Measurements from ENCODE around the gene KLF7. TPM values are rescaled to one million over a fixed set of nuclear protein-coding genes. Genes with fewer than 3 reads are reported as not detected.

KLF7 gene
- total RNA-seq, 1 experiment from 2014 or later = 15.4 TPM

DNA sequence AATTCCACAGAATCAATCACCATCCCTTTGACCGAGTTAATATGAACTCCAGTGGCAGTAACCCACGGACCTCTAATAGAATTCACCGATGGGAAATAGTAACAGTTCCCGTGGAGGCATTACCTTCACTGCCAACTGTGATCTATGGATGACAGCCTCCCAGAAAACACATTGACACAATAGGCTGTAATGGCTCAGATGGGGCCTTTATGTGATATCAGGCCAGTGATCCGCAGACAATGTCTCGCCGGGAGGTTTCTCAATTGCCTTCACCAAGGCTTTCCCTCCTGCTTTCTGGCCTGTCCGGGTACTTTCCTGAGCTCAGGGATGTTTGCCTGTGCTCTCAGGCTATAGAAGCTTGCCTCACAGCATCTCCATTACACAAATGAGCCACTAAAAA lies 34.4 kb upstream of the KLF7 start (continued):
- TF ChIP-seq, protein P1, sequence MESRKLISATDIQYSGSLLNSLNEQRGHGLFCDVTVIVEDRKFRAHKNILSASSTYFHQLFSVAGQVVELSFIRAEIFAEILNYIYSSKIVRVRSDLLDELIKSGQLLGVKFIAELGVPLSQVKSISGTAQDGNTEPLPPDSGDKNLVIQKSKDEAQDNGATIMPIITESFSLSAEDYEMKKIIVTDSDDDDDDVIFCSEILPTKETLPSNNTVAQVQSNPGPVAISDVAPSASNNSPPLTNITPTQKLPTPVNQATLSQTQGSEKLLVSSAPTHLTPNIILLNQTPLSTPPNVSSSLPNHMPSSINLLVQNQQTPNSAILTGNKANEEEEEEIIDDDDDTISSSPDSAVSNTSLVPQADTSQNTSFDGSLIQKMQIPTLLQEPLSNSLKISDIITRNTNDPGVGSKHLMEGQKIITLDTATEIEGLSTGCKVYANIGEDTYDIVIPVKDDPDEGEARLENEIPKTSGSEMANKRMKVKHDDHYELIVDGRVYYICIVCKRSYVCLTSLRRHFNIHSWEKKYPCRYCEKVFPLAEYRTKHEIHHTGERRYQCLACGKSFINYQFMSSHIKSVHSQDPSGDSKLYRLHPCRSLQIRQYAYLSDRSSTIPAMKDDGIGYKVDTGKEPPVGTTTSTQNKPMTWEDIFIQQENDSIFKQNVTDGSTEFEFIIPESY (IDR thresholded peaks at IDR 0.05; ENCODE audit: extremely low read depth, insufficient replicate concordance, low read length) = no peak
- TF ChIP-seq, protein P2, sequence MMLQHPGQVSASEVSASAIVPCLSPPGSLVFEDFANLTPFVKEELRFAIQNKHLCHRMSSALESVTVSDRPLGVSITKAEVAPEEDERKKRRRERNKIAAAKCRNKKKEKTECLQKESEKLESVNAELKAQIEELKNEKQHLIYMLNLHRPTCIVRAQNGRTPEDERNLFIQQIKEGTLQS (IDR thresholded peaks at IDR 0.05) = no peak
- no peak for TF ChIP-seq RAD21 (IDR thresholded peaks at IDR 0.05; ENCODE audit: low read depth)
- TF ChIP-seq SRF (IDR thresholded peaks at IDR 0.05; ENCODE audit: low read depth) = no peak
- no peak for TF ChIP-seq FOSL1 (IDR thresholded peaks at IDR 0.05; ENCODE audit: low read depth)
- TF ChIP-seq SIN3A (IDR thresholded peaks at IDR 0.05; ENCODE audit: low read depth) = no peak
- no peak for TF ChIP-seq ZNF274 (IDR thresholded peaks at IDR 0.05; ENCODE audit: low read depth, low read length)
- no peak for TF ChIP-seq ZFX (IDR thresholded peaks at IDR 0.05)
- no peak for TF ChIP-seq SP1 (IDR thresholded peaks at IDR 0.05; ENCODE audit: low read depth)
- TF ChIP-seq EZH2phosphoT487 (IDR thresholded peaks at IDR 0.05; ENCODE audit: borderline replicate concordance) = no peak
- TF ChIP-seq POLR2AphosphoS5 (IDR thresholded peaks at IDR 0.05; ENCODE audit: low read depth, low read length) = no peak

DNA sequence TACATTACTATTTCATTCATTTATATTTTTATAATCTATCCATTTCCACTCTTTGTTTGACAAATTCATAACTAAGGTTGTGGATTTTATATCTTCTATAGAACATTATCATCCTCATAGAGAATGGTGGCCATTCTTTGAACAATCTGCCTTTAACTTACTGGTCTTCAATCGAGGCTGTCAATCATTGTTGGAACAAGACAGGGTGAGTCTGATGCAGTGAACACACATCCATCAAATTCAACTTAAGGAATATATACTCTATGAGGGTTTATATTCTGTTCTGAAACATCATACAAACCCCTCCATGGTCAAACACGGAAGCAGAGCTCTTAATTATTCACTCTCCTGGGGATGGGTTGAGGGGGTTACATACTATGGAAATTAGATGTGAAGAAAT lies 28.3 kb upstream of the KLF7 start:
- ChIA-PET RAD21 (ENCODE audit: low non-redundant PET in 1 of 2, low total read pairs in 2 of 2, uncharacterized antibody in 2 of 2, unreplicated experiment in 2 of 2) (no interaction called here), POLR2A (no interaction called here), CTCF (no interaction called here)
- intact Hi-C loops (cut with micrococcal nuclease) = no loop called here
- H3K27ac ChIP-seq (ENCODE audit: low read depth, low read length) = no peak overlapping the region
- no peak overlapping the region for H2AFZ ChIP-seq (ENCODE audit: low read depth, low read length, poor library complexity, severe bottlenecking)
- no peak for ATAC-seq
- no peaks in the 10 kb centered on the region for H3K79me2 ChIP-seq (ENCODE audit: insufficient read depth, low read length)
- no peak for DNase-seq (ENCODE audit: low read depth, low spot score)
- BruUV-seq (replicated peaks) = no TSS peak
- H3K4me3 ChIP-seq (replicated peaks in 1 of 2; ENCODE audit: low read depth in 1 of 2, low read length in 2 of 2) = no peak overlapping the region
- H3K27me3 ChIP-seq (ENCODE audit: insufficient read depth, low read length) = 0 out of 2 replicates have a peak, but pooled peaks cover 2% of the 10 kb centered on the region
- H3K9me3 ChIP-seq (ENCODE audit: control insufficient read depth in 1 of 2, insufficient read depth in 1 of 2, low read depth in 1 of 2, low read length in 2 of 2) = no peaks in the 10 kb centered on the region
- H3K9me2 ChIP-seq (ENCODE audit: insufficient read depth) = no peaks in the 10 kb centered on the region
- no peaks in the 10 kb centered on the region for H3K4me1 ChIP-seq (ENCODE audit: control insufficient read depth in 1 of 2, insufficient read depth in 2 of 2, low read length in 2 of 2)
- H3K9ac ChIP-seq (ENCODE audit: low read length) = no peak overlapping the region
- H4K20me1 ChIP-seq (ENCODE audit: insufficient read depth) = no peaks in the 10 kb centered on the region
- no peak overlapping the region for H3K4me2 ChIP-seq (ENCODE audit: low read length)
- H3K36me3 ChIP-seq (ENCODE audit: control insufficient read depth in 1 of 2, insufficient read depth in 2 of 2, low read length in 2 of 2) = no peaks in the 10 kb centered on the region
- TF ChIP-seq CBX3 (IDR thresholded peaks at IDR 0.05; ENCODE audit: low read depth) (no peak), SIN3A (IDR thresholded peaks at IDR 0.05; ENCODE audit: low read depth) (no peak), EZH2 (IDR thresholded peaks at IDR 0.05) (no peak), EGR1 (IDR thresholded peaks at IDR 0.05; ENCODE audit: low read depth) (no peak), POLR2AphosphoS5 (IDR thresholded peaks at IDR 0.05; ENCODE audit: low read depth, low read length) (no peak), CEBPB (IDR thresholded peaks at IDR 0.05; ENCODE audit: low read depth) (no peak), ELF1 (IDR thresholded peaks at IDR 0.05; ENCODE audit: borderline replicate concordance, low read depth) (no peak), YY1 (IDR thresholded peaks at IDR 0.05; ENCODE audit: extremely low read depth, insufficient replicate concordance, low read depth, low read length) (no peak), POLR2A (IDR thresholded peaks at IDR 0.05; ENCODE audit: borderline replicate concordance, extremely low read depth, insufficient read depth, insufficient read length) (no peak), JUND (IDR thresholded peaks at IDR 0.05) (no peak), EZH2phosphoT487 (IDR thresholded peaks at IDR 0.05; ENCODE audit: borderline replicate concordance) (no peak), SP1 (IDR thresholded peaks at IDR 0.05; ENCODE audit: low read depth) (no peak), SRF (IDR thresholded peaks at IDR 0.05; ENCODE audit: low read depth) (no peak)
- TF ChIP-seq, protein P3, sequence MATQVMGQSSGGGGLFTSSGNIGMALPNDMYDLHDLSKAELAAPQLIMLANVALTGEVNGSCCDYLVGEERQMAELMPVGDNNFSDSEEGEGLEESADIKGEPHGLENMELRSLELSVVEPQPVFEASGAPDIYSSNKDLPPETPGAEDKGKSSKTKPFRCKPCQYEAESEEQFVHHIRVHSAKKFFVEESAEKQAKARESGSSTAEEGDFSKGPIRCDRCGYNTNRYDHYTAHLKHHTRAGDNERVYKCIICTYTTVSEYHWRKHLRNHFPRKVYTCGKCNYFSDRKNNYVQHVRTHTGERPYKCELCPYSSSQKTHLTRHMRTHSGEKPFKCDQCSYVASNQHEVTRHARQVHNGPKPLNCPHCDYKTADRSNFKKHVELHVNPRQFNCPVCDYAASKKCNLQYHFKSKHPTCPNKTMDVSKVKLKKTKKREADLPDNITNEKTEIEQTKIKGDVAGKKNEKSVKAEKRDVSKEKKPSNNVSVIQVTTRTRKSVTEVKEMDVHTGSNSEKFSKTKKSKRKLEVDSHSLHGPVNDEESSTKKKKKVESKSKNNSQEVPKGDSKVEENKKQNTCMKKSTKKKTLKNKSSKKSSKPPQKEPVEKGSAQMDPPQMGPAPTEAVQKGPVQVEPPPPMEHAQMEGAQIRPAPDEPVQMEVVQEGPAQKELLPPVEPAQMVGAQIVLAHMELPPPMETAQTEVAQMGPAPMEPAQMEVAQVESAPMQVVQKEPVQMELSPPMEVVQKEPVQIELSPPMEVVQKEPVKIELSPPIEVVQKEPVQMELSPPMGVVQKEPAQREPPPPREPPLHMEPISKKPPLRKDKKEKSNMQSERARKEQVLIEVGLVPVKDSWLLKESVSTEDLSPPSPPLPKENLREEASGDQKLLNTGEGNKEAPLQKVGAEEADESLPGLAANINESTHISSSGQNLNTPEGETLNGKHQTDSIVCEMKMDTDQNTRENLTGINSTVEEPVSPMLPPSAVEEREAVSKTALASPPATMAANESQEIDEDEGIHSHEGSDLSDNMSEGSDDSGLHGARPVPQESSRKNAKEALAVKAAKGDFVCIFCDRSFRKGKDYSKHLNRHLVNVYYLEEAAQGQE (IDR thresholded peaks at IDR 0.05; ENCODE audit: low read depth) = no peak
- TF ChIP-seq, protein P4, sequence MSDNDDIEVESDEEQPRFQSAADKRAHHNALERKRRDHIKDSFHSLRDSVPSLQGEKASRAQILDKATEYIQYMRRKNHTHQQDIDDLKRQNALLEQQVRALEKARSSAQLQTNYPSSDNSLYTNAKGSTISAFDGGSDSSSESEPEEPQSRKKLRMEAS (IDR thresholded peaks at IDR 0.05) = no peak
- TF ChIP-seq, protein P2 (IDR thresholded peaks at IDR 0.05) = no peak
